ENCODE results near the gene CYFIP2. TPM values are rescaled to one million over a fixed set of nuclear protein-coding genes. Genes with fewer than 3 reads are reported as not detected.
A peak's percentile ranks its signal among the peaks of the same experiment; 100 is the strongest.
"Not testable (repeated sequence)": the region's sequence is repeated elsewhere in the genome, so short reads cannot be mapped to it uniquely, and the experiment has no call there.

CYFIP2 gene
- polyA plus RNA-seq, 1 donor from 2014 or later: 59.7 TPM

DNA sequence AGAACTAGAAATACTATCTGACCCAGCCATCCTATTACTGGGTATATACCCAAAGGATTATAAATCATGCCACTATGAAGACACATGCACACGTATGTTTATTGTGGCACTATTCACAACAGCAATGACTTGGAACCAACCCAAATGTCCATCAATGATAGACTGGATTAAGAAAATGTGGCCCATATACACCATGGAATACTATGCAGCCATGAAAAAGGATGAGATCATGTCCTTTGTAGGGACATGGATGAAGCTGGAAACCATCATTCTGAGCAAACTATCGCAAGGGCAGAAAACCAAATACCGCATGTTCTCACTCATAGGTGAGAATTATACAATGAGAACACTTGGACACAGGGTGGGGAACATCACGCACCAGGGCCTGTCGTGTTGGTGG, 164.0 kb downstream of the CYFIP2 start:
- H3K9me2 ChIP-seq (ENCODE audit: insufficient read depth, low read length); H3K9ac ChIP-seq (ENCODE audit: low read length); H3K4me2 ChIP-seq (ENCODE audit: low read length): not testable (repeated sequence)

DNA sequence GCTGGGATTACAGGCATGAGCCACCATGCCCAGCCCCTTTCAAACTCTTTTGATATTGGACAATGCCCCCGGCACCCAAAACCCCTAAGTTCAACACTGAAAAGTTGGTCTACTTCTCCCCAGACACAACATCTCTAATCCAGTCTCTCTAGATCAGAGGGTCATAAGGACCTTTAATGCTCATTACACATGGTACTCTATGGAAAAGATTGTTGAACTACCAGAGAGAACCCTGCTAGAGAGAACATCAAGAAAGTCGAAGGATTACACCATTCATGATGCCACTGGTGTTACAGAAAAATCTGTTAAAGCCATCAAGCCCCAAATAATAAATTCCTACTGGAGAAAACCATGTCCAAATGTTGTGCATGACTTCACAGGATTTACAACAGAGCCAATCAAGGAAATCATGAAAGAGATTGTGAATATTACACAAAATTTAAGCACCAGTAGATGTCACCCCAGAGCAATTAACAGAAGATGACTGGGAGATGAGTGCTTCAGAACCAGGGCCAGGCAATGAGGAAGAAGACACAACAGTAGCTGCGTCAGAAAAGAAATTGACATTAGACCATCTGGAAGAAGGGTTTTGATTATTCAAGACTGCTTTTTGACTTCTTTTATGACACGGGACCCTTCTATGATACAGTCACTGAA, 165.7 kb downstream of the CYFIP2 start:
- H3K9ac ChIP-seq (ENCODE audit: low read length): no peak overlapping the region
- TF ChIP-seq RAD21 (conservative IDR thresholded peaks at IDR 0.05) (peak; percentile 56), SMC3 (conservative IDR thresholded peaks at IDR 0.05; ENCODE audit: poor library complexity) (peak; percentile 60), MXI1 (conservative IDR thresholded peaks at IDR 0.05; ENCODE audit: poor library complexity, severe bottlenecking) (no peak), POLR2AphosphoS5 (IDR thresholded peaks at IDR 0.05) (no peak), EP300 (conservative IDR thresholded peaks at IDR 0.05; ENCODE audit: poor library complexity, severe bottlenecking) (no peak), EZH2 (IDR thresholded peaks at IDR 0.05; ENCODE audit: borderline replicate concordance, insufficient read depth, low read length, poor library complexity, severe bottlenecking) (no peak), TAF1 (IDR thresholded peaks at IDR 0.05; ENCODE audit: low read depth) (no peak)
- TF ChIP-seq, protein P1, sequence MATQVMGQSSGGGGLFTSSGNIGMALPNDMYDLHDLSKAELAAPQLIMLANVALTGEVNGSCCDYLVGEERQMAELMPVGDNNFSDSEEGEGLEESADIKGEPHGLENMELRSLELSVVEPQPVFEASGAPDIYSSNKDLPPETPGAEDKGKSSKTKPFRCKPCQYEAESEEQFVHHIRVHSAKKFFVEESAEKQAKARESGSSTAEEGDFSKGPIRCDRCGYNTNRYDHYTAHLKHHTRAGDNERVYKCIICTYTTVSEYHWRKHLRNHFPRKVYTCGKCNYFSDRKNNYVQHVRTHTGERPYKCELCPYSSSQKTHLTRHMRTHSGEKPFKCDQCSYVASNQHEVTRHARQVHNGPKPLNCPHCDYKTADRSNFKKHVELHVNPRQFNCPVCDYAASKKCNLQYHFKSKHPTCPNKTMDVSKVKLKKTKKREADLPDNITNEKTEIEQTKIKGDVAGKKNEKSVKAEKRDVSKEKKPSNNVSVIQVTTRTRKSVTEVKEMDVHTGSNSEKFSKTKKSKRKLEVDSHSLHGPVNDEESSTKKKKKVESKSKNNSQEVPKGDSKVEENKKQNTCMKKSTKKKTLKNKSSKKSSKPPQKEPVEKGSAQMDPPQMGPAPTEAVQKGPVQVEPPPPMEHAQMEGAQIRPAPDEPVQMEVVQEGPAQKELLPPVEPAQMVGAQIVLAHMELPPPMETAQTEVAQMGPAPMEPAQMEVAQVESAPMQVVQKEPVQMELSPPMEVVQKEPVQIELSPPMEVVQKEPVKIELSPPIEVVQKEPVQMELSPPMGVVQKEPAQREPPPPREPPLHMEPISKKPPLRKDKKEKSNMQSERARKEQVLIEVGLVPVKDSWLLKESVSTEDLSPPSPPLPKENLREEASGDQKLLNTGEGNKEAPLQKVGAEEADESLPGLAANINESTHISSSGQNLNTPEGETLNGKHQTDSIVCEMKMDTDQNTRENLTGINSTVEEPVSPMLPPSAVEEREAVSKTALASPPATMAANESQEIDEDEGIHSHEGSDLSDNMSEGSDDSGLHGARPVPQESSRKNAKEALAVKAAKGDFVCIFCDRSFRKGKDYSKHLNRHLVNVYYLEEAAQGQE (IDR thresholded peaks at IDR 0.05; ENCODE audit: borderline replicate concordance): no peak
- TF ChIP-seq, protein P2, sequence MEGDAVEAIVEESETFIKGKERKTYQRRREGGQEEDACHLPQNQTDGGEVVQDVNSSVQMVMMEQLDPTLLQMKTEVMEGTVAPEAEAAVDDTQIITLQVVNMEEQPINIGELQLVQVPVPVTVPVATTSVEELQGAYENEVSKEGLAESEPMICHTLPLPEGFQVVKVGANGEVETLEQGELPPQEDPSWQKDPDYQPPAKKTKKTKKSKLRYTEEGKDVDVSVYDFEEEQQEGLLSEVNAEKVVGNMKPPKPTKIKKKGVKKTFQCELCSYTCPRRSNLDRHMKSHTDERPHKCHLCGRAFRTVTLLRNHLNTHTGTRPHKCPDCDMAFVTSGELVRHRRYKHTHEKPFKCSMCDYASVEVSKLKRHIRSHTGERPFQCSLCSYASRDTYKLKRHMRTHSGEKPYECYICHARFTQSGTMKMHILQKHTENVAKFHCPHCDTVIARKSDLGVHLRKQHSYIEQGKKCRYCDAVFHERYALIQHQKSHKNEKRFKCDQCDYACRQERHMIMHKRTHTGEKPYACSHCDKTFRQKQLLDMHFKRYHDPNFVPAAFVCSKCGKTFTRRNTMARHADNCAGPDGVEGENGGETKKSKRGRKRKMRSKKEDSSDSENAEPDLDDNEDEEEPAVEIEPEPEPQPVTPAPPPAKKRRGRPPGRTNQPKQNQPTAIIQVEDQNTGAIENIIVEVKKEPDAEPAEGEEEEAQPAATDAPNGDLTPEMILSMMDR (IDR thresholded peaks at IDR 0.05; ENCODE audit: poor library complexity, severe bottlenecking): peak; percentile 62
- H3K27ac ChIP-seq (ENCODE audit: low read length): no peak overlapping the region

More for the DNA sequence above, 164.0 kb downstream of the CYFIP2 start:
- not testable (repeated sequence) for H3K4me3 ChIP-seq (ENCODE audit: low read length); H2AFZ ChIP-seq (ENCODE audit: low read depth, low read length); H3K36me3 ChIP-seq (ENCODE audit: insufficient read depth, low read length); H3K27ac ChIP-seq (ENCODE audit: low read length); H3K79me2 ChIP-seq (replicated peaks; ENCODE audit: insufficient read depth, low read length); H3K9me3 ChIP-seq (ENCODE audit: low read length); H3F3A ChIP-seq (ENCODE audit: insufficient read depth, low read length, poor library complexity, severe bottlenecking); H3K27me3 ChIP-seq (ENCODE audit: insufficient read depth, low read depth, low read length); H4K20me1 ChIP-seq (ENCODE audit: insufficient read depth)

More for the DNA sequence above, 165.7 kb downstream of the CYFIP2 start:
- Histone ChIP-seq H3F3A (ENCODE audit: insufficient read depth, low read length, poor library complexity, severe bottlenecking) (no peaks in the 10 kb centered on the region), H4K20me1 (ENCODE audit: insufficient read depth) (no peaks in the 10 kb centered on the region), H2AFZ (ENCODE audit: low read depth, low read length) (no peak overlapping the region), H3K36me3 (ENCODE audit: insufficient read depth, low read length) (no peaks in the 10 kb centered on the region), H3K9me3 (ENCODE audit: low read length) (no peaks in the 10 kb centered on the region), H3K79me2 (replicated peaks; ENCODE audit: insufficient read depth, low read length) (no peaks in the 10 kb centered on the region), H3K9me2 (ENCODE audit: insufficient read depth, low read length) (no peaks in the 10 kb centered on the region), H3K4me3 (ENCODE audit: low read length) (no peak overlapping the region), H3K27me3 (ENCODE audit: insufficient read depth, low read depth, low read length) (no peaks in the 10 kb centered on the region), H3K4me2 (ENCODE audit: low read length) (no peak overlapping the region)
